Sigmoid colon (tissue), 7 donors: Measurements from ENCODE around the gene KCNS3. TPM values are rescaled to one million over a fixed set of nuclear protein-coding genes. Genes with fewer than 3 reads are reported as not detected.

Source experiments
- DNase-seq: peaks from one replicate; pipeline ENCODE4 v3.0.0-alpha.2; 2019
- H3K27ac ChIP-seq, 4 donors: fragments of 200-600 bp; sonication (generic); one replicate each; pipeline ENCODE4 v1.5.1; 2016 to 2019; ENCODE audit warnings: mild to moderate bottlenecking in 1 of 4
- H3K27me3 ChIP-seq, 3 donors: fragments of 200-600 bp; sonication (generic); one replicate each; pipeline ENCODE4 v1.5.1; 2019; ENCODE audit warnings: mild to moderate bottlenecking in 1 of 3
- H3K36me3 ChIP-seq, 4 donors: fragments of 200-600 bp; sonication (generic); one replicate each; pipeline ENCODE4 v1.5.1; 2016 to 2019
- H3K4me1 ChIP-seq, 4 donors: fragments of 200-600 bp; sonication (generic); one replicate each; pipeline ENCODE4 v1.5.1; 2017 to 2019
- H3K4me3 ChIP-seq, 4 donors: fragments of 200-600 bp; sonication (generic); one replicate each; pipeline ENCODE4 v1.5.1; 2017 to 2019; ENCODE audit warnings: mild to moderate bottlenecking in 2 of 4, moderate library complexity in 1 of 4
- H3K9me3 ChIP-seq, 4 donors: fragments of 200-600 bp in 3 of 4; sonication (generic) in 3 of 4; one replicate each; pipeline versions ENCODE4 v1.5.1 to v1.6.1; 2013 to 2019
- CTCF ChIP-seq, 4 experiments: fragments of 450-650 bp in 3 of 4; fragments of 200-600 bp in 1 of 4; IDR thresholded peaks; one replicate each; pipeline ENCODE4 v1.5.1; 2016 to 2019; ENCODE audit warnings: antibody characterized with exemption in 4 of 4, mild to moderate bottlenecking in 3 of 4, moderate library complexity in 2 of 4
- EP300 ChIP-seq, 4 donors: sonication (generic); formaldehyde crosslinking; IDR thresholded peaks; one replicate each; pipeline ENCODE4 v1.6.1; 2017; ENCODE audit warnings: antibody characterized with exemption in 4 of 4
- POLR2A ChIP-seq, 2 donors: fragments of 450-650 bp; IDR thresholded peaks; one replicate each; pipeline ENCODE4 v1.6.1; 2016; ENCODE audit warnings: antibody characterized with exemption in 2 of 2, mild to moderate bottlenecking in 2 of 2, moderate library complexity in 2 of 2
- POLR2AphosphoS5 ChIP-seq, 4 donors: sonication (generic); formaldehyde crosslinking; IDR thresholded peaks; one replicate each; pipeline ENCODE4 v1.6.1; 2017; ENCODE audit warnings: antibody characterized with exemption in 4 of 4
- WGBS, 2 donors: extraction: QIAGEN DNeasy Blood & Tissue Kit; methylation state at CpG; one replicate each; pipeline ENCODE4 v1.1.7; 2013; 5-methylcytosine and 5-hydroxymethylcytosine counted together
- intact Hi-C: fragments of 100-400 bp; cut with DNase I; formaldehyde crosslinking; loops from one replicate; pipeline ENCODE4 v1.15.1; 2023
- polyA plus RNA-seq, 3 donors: library from polyadenylated mRNA; stranded (reverse); fragments of 200-250 nt; gene quantifications; one replicate each; pipeline ENCODE4 v1.2.3, GENCODE V29; 2013
- total RNA-seq, 4 donors: library from RNA; depleted of rRNA; stranded (reverse); fragments of >200 nt; gene quantifications; one replicate each; pipeline ENCODE4 v1.1.0, GENCODE V29; 2016
- donor health status: healthy with polysubstance abuse.
- donor health status: Bipolar disorder and iron deficiency.
- donor health status: healthy.

KCNS3 gene
- total and polyA plus RNA-seq, 7 donors, result 4.2 to 96.3 (median 16.2) TPM

GRCh38 chr2:17915099-17915498 lies 36.6 kb downstream of the KCNS3 start:
- H3K27ac ChIP-seq, result no peak overlapping the region
- no peaks in the 10 kb centered on the region for H3K9me3 ChIP-seq
- TF ChIP-seq POLR2A (IDR thresholded peaks at IDR 0.05) (no peak), EP300 (IDR thresholded peaks at IDR 0.05) (no peak), CTCF (IDR thresholded peaks at IDR 0.05) (no peak), POLR2AphosphoS5 (IDR thresholded peaks at IDR 0.05) (no peak)
- intact Hi-C loops, result no loop called here
- H3K4me3 ChIP-seq, result no peak overlapping the region
- no peaks in the 10 kb centered on the region for H3K36me3 ChIP-seq
- 30 to 32% methylated on average over 3 of the region's 3 CpGs for WGBS, 2 donors
- no peak for DNase-seq
- H3K27me3 ChIP-seq, result no peaks in the 10 kb centered on the region
- peaks cover 0 to 13% (median 7%) of the 10 kb centered on the region in 4 donors for H3K4me1 ChIP-seq

- no peak for DNase-seq
- TF ChIP-seq CTCF (IDR thresholded peaks at IDR 0.05) (no peak), POLR2A (IDR thresholded peaks at IDR 0.05) (no peak), EP300 (IDR thresholded peaks at IDR 0.05) (no peak), POLR2AphosphoS5 (IDR thresholded peaks at IDR 0.05) (no peak)
- no peak overlapping the region for H3K4me3 ChIP-seq
- H3K27ac ChIP-seq, result no peak overlapping the region
- WGBS, 2 donors, result 80 to 84% methylated on average over 1 of the region's 1 CpG
- intact Hi-C loops, result no loop called here
- H3K27me3 ChIP-seq, result no peaks in the 10 kb centered on the region
- H3K9me3 ChIP-seq, result no peaks in the 10 kb centered on the region
- peaks cover 0 to 13% (median 7%) of the 10 kb centered on the region in 4 donors for H3K4me1 ChIP-seq
- no peaks in the 10 kb centered on the region for H3K36me3 ChIP-seq
These were observed 37.5 kb downstream of the KCNS3 start for GRCh38 chr2:17915811-17916518.

DNA sequence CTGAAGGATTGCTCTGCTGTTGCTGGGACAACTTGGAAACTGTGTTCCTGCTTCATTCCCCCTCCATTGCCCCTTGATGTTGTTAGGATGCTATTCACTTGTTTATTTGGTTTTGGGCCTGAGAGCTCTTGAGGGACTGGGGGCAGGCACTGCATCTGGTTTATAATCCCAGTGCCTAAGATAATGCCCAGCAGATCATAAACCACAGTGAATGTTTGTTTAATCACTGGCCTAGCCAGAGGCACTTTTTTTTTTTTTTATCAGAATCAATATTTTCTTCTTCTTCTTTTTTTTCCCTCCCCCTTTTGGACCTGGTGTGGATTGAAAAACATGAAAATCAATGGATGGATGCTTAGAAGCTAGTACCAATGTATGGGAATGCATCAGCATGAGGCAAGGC lies 38.1 kb downstream of the KCNS3 start:
- Histone ChIP-seq H3K36me3 (no peaks in the 10 kb centered on the region), H3K4me1 (peaks cover 0 to 13% (median 7%) of the 10 kb centered on the region in 4 donors), H3K4me3 (no peak overlapping the region), H3K27me3 (no peaks in the 10 kb centered on the region), H3K27ac (no peak overlapping the region), H3K9me3 (no peaks in the 10 kb centered on the region)
- no peak for DNase-seq
- TF ChIP-seq POLR2A (IDR thresholded peaks at IDR 0.05), result no peak
- no peak for TF ChIP-seq EP300 (IDR thresholded peaks at IDR 0.05)
- TF ChIP-seq POLR2AphosphoS5 (IDR thresholded peaks at IDR 0.05), result no peak
- no peak for TF ChIP-seq CTCF (IDR thresholded peaks at IDR 0.05)
- intact Hi-C loops, result no loop called here

DNA sequence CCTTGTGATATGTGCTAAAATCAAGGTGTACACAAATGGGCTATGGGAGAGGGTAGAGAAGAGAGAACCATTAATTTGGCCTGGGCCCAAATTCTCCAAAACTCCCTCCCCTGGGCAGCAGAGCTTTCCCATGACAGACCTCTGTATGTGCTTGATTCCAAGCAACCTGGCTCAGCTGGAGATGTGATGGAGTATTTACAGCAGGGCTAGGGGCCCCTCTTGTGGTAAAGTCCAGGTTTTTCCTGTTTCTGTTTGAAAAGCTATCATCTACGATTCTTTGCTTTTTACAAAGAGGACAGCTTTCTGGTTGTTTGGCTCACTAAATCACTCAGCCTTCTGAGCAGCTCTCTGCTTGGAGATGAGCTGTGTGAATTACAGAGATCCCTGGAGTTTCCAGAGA lies 40.3 kb downstream of the KCNS3 start:
- no peaks in the 10 kb centered on the region for H3K36me3 ChIP-seq
- H3K9me3 ChIP-seq, result no peaks in the 10 kb centered on the region
- no peak overlapping the region for H3K27ac ChIP-seq
- H3K27me3 ChIP-seq, result no peaks in the 10 kb centered on the region
- no peak for TF ChIP-seq POLR2AphosphoS5 (IDR thresholded peaks at IDR 0.05)
- peak in 1 of 4 experiments; percentile 7 for TF ChIP-seq CTCF (IDR thresholded peaks at IDR 0.05)
- WGBS, 2 donors, result 29 to 51% methylated on average over 1 of the region's 1 CpG
- no peak overlapping the region for H3K4me3 ChIP-seq
- intact Hi-C loops, result no loop called here
- H3K4me1 ChIP-seq, result peaks cover 0 to 13% (median 7%) of the 10 kb centered on the region in 4 donors
- DNase-seq, result no peak

GRCh38 chr2:17930773-17931172 lies 52.3 kb downstream of the KCNS3 start:
- Histone ChIP-seq H3K4me3 (no peak overlapping the region), H3K27ac (no peak overlapping the region), H3K27me3 (no peaks in the 10 kb centered on the region), H3K9me3 (no peaks in the 10 kb centered on the region), H3K4me1 (peaks cover 0 to 7% (median 0%) of the 10 kb centered on the region in 4 donors), H3K36me3 (peaks cover 0 to 17% (median 3%) of the 10 kb centered on the region in 4 donors)
- intact Hi-C loops, result no loop called here
- no peak for DNase-seq
- TF ChIP-seq CTCF (IDR thresholded peaks at IDR 0.05), result no peak
- TF ChIP-seq EP300 (IDR thresholded peaks at IDR 0.05), result no peak
- TF ChIP-seq POLR2AphosphoS5 (IDR thresholded peaks at IDR 0.05), result no peak
- TF ChIP-seq POLR2A (IDR thresholded peaks at IDR 0.05), result no peak
- 90 to 91% methylated on average over 4 of the region's 4 CpGs for WGBS, 2 donors
